Activated CD4-positive, alpha-beta T cell treated with anti-CD3 and anti-CD28 coated beads for 1 hour (primary cell): ENCODE results near the gene FAM228A.
"Not testable (repeated sequence)": the region's sequence is repeated elsewhere in the genome, so short reads cannot be mapped to it uniquely, and the experiment has no call there.

Experiments
- DNase-seq: peaks from one replicate; pipeline ENCODE4 v3.0.0-alpha.2; 2020

The FAM228A gene

DNA sequence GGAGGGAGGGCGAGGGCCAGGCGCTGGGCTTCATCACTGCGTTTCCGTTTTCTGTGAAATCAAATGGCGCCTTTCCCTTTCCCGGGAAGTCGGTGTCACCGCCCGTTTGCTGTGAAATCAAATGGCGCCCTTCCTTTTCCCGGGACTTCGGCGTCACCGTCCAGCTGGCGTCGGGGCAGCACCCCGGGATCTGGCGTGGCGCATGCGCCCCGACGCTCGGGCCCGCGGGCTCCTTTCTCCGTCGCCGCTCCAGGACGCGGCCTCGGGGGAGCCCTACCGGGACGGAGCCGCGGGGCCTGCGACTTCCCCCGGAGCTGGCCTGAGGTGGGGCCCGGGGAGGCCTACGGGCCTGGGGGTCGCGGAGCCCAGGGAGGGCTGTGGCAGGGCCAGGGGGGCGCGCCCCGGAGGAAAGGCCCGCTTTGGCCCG lies at the start of gene FAM228A:
Gene FAM228A (plus strand): TSS at position 203 of the 427 bp plus-strand sequence. CDS start 428 bp downstream, outside the sequence.
- DNase-seq: no peak

DNA sequence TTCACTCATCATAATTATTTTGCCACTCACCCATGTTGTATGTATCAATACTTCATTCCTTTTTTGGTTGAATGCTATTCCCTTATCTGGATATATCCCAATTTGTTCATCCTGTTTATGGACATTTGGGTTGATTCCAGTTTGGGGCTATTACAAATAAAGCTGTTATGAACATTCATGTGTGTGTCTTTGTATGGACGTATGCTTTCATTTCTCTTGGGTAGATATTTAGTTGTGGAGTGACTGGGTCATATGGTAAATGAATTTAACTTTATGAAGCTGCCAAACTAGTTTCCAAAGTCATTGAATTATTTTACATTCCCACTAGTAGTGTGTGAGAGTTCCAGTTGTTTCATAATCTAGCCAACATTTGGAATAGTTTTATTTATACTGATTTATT lies 48.9 kb upstream of the FAM228A start:
- DNase-seq: no peak

DNA sequence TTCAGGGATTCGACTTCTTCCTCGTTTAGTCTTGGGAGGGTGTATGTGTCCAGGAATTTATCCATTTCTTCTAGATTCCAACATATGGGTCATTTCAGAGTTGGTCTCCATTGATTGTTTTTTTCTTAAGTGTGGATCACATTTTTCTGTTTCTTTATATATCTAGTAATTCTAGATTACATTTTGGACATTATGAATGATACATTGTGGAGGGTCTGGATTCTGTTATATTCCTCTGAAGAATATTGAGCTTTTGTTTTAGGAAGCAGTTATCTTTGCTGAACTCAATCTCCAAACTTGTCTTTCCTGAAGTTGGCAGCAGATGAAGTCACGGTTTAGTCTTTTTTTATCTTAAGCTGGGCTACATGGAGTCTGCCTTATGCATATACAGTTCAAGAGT lies 42.3 kb upstream of the FAM228A start:
- DNase-seq: no peak

DNA sequence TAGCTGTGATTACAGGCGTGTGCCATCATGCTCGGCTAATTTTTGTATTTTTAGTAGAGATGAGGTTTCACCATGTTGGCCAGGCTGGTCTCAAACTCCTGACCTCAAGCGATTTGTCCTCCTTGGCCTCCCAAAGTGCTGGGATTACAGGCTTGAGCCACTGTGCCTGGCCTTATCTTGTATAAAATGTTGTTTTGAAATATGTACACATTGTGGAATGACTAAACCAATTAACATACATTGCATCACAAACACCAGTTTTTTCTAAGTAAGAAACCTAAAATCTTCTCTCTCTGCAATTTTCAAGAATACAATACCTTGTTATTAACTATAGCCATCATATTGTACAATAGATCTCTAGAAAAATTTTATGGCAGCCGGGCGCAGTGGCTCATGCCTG lies 34.5 kb upstream of the FAM228A start:
- not testable (repeated sequence) for DNase-seq

DNA sequence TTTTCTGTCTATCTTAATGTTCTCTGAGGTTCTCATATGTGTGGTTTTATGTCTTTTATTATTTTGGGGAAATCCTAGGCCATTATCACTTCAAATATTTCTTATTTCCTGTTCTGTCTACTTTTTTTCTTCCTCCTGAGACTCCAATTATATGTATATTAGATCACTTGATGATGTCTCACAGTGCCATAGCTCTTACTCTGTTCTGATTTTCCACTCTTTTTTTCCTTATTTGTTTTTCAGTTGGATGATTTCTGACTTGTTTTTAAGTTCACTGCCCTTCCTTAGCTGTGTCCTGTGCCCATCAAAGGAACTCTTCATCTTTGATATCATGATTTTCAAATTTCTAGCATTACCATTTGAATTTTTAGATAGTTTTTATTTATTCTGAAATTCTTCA lies 27.5 kb upstream of the FAM228A start:
- no peak for DNase-seq

DNA sequence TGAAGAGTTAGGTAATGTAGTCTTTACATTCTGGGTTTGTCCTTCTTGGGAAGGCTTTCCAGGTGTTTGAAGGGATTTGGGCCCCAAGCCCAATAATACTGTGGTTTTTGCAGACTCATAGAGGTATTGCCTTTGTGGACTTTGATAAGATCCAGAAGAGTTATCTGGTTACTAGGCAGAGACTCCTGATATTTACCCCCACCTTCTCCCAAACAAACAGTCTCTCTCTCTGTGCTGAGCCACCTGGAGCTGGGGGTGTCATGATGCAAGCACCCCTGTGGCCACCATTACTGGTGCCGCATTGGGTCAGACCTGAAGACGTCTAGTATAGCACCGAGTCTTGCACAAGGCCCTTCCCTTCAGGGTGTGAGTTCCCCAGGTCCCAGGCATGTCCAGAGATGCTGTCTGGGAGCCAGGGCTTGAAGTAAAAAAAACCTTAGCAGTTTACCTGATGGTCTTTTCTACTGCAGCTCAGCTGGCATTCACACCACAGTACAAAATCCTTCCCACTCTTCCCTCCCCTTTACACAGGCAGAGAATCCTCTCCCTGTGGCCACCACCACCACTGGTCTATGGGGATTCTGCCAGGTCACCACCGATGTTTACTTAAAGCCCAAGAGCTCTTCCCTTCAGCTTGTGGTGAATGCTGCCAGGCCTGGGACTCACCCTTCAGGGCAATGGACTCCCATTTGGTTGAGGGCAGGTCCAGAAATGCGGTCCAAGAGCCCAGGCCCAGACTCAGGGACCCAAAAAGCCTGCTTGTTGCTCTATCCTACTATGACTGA lies 22.2 kb upstream of the FAM228A start:
- no peak for DNase-seq

DNA sequence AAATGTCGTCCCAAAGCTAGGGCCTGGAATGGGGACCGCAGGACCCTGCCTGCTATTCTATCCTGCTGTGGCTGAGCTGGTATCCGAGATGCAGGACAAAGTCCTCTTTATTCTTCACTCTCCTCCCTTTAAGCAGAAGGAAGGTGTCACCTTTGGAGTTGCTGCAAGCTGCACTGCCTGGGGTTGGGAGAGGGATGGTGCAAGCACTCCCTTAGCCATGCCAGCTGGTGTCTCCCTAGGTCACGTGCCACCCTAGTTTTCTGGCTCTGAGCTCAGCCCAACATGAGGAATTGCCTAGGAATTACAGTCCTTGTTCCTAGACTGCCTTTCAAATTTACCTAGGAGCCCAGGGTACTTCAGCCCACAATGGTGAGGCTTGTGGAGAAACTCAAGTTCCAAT lies 21.4 kb upstream of the FAM228A start:
- no peak for DNase-seq

DNA sequence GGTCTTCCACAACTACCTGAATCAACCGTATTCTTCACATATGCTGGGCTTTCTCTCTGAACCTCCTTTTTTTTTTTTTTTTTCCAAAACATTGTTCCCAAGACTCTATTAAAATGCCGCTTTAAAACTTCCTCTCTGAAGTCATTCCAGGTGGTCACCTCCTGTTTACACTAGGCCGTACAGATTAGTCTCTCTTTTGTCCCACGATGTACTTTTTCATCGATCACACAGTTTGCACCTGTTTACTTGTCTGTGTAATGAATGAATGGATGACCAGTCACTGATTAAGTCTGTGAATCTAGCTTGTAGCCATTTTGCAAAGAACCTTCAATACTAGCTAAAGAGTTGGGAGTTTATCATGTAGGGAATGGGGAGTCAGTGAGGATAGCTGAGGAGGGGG lies 16.7 kb upstream of the FAM228A start:
- no peak for DNase-seq

DNA sequence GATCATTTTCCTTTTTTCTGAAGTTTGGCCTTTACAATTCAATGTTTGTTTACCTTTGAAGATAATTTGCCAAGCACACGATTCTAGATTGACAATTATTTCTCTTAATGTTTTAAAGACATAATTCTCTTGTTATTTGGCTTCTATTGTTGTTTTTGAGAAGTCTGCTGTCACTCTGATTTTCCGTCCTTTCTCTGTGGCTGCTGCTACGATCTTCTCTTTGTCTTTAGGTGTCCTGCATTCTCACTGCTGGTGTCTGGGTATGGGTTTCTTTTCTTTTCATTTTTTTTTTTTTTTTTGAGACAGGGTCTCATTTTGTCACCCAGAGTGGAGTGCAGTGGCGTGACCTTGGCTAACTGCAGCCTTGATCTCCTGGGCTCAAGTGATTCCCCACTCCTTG lies 15.1 kb upstream of the FAM228A start:
- no peak for DNase-seq

DNA sequence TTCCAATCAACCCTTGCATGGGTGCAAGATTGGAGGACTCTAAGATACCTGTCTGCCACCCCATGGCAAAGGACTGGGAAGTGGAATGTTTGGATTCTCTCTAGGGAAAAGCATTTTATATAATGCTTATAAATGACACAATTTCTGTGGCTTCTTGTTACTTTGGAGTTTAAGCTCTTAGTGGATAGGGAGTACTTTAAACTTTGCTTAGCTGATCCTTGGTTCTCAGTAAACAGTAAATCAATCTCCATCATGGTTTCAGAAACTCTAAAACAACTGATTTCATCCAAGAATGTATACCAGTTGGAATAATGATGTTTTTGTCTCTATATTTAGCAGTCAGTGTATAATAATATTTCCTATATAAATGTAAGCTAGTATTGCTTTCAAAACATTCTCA lies 14.1 kb upstream of the FAM228A start:
- DNase-seq: no peak

DNA sequence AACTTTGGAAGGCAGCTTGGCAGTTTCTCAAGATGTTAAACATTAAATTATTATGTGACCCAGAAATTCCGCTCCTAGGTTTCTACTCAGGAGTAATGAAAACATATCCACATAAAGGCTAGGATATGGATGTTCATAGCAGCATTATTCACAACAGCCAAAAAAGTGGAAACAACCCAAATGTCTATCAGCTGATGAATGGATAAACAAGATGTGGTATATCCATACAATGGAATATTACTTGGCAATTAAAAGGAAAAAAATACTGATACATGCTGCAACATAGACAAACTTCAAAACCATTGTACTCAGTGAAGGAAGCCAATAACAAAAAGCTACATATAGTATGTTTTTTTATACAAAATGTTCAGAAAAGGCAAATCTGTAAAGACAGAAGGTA lies 12.4 kb upstream of the FAM228A start:
- no peak for DNase-seq

DNA sequence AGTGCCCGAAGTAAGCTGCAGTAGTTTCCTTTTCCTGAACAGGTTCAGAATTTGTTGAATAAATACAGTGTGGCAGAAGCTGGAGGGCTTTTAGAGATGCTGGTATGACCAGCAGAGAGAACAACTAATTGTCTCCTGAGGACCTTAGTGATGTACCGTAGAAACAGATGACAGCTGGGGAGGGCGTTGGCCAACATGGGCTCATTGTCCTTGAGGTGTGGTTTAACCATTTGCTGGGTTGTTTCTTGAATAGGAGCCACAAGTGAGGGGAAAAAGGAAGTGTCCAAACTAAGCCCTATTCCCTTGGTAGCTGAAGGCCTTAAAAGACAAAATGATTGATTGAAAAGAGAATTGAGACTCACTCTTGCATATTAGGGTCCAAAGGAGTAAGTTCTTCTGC lies 11.7 kb upstream of the FAM228A start:
- no peak for DNase-seq

DNA sequence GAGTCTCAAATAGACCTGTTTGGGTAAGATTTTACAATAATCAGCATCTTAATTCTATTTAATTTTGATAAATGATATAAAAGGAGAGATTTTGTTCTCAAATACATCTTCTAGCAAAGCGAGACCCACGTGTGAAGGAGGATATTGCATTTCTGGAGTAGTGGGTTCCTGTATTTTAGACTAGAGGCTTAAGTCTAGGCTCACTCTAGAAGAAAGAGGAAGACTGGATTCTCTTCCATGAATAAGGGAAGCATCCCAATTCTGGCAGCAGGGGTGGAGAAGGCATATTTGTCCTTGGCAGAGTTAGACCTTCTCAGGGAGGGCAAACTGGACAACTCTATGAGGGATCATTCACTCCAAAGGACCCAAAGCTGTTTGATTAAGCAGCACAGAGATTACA lies 11.3 kb upstream of the FAM228A start:
- no peak for DNase-seq

DNA sequence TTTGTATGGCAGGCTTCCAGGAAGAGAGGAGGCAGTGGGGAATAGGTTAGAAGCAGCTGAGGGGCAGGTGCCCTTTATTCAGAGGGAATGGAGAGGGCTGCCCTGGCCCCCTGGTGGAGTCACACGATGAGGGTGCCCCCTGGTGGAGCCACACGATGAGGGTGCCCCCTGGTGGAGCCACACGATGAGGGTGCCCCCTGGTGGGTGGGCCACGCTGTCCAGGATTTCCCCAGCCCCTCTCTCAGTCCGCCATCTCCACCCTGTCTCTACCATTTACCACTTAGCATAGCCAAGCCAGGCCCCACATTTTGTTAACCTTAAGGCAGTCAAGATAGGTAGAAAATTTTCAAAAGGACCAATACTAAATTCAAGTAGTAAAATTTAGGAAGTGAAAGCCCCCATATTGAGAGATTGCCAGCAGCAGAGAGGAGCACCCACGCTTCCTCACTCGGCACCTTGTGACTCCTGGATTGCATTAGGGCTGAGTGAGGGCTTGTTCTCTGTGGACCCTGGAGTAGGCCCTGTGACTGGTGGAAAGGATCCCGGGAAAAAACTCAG lies 10.4 kb upstream of the FAM228A start:
- no peak for DNase-seq

DNA sequence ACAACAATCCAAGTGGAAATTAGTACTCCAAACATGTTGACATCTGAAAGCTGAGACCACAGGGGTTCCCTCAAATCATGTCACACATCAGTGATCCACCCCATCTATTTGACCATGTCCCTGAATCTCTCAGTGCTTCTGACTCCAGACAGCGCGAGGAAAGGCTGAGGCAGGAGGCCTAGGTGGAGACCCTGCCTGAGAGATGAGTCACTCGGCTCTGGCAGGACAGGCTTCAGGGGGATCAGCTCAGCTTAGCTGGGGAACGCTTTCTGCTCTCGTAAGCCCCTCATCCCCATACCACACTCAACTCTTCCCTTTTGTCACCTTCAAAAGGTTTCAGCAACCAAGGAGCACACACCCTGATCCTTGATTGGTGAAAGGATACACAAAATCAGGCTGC lies 5.8 kb upstream of the FAM228A start:
- DNase-seq: no peak

DNA sequence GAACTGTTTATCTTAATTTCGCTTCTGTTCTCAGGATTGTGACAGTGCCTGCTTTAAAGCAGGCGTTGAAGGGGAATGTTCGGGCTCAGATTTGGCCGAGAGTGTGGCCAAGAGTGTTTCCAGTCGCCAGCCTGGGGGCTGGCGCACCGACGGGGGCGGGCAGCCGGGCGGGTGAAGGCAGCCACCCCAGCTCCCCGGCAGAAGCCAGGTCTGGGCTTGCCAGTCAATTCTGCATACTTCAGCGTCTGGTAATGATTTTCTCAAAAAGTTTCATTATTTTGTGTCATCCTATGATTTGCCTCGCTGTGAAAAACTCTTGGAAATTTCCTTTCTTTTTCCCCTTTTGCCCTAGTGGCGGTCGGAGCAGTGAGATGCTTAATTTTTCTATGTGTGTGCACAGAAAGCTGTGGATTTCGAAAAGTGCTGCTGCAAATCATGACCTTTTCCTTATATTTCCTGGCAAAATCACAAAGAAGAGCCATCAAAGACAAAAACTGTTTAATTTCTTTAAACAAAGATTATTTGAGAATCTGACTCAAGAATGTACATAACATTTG lies 856 bp downstream of the FAM228A start:
- no peak for DNase-seq

DNA sequence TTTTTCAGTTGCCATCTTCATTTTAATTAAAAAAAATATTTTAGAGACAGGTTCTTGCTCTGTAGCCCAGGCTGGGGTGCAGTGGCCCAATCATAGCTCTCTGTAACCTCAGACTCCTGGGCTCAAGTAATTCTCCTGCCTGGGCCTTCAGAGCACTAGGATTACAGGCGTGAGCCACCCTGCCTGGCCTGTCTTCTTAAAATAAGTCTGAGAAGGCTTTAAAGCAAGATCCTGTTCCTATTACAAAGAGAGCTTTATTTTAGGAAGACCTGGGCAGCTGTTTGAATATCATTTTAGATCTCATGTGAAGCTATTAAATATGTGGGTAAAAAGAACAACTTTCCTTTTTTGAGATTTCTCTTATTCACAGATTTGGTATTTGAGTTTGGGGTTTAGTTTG lies 1.5 kb downstream of the FAM228A start:
- no peak for DNase-seq

DNA sequence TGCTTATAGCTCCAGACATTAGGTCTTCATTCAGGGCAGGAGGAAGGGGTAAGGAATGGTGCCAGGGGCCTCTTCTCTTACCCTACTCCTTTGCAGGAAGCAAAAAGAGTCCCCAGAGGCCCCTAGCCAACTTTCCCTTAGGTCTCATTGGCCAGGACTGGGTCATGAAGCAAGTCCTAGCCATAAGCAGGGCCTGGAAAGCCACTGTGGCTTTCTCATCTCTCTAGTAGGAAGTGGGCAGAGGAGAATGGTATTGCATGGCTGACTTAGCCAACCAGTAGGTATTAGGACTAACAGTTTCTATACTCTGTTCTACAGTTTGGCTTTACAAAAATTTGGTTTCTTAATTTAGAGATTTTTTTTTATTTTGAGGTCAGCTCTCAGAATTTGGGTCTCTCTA lies 4.8 kb downstream of the FAM228A start:
- DNase-seq: no peak

DNA sequence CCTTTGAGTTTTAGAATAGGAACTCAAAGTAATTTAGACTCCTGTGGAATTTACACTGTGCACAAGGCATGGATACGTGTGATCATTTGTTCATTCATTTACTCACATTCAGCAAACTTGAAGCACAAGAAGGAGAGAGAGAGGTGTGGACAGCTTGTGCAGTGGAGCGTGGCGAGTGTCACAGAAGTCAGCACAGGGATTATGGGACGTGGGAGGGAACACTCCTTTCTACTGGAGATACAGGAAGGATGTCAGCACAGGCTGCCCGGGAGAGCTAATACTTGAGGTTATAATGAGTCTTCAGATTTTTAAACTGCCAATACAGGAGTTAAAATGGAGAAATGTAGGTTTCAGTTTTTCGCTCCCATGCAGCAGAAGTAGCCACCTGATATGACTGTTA lies 7.0 kb downstream of the FAM228A start:
- DNase-seq: no peak

DNA sequence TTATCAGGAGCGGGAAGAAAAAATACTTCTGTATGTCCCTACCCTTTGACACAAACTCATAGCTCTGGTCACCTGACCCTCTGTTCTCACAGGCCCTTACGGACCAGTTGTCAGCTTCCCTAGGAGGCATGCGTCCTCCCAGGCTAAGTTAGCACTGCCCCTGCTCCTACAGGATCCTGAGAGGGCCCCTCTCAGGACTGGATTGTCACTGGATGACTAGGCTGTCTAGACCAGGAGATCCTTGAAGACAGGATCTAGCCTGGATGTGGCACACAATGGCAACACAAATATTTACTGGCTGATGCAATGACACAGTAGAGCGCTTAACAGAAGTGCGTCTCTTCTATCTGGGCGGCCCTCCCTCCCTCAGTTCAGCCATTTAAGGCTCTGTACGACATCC lies 7.7 kb downstream of the FAM228A start:
- no peak for DNase-seq

DNA sequence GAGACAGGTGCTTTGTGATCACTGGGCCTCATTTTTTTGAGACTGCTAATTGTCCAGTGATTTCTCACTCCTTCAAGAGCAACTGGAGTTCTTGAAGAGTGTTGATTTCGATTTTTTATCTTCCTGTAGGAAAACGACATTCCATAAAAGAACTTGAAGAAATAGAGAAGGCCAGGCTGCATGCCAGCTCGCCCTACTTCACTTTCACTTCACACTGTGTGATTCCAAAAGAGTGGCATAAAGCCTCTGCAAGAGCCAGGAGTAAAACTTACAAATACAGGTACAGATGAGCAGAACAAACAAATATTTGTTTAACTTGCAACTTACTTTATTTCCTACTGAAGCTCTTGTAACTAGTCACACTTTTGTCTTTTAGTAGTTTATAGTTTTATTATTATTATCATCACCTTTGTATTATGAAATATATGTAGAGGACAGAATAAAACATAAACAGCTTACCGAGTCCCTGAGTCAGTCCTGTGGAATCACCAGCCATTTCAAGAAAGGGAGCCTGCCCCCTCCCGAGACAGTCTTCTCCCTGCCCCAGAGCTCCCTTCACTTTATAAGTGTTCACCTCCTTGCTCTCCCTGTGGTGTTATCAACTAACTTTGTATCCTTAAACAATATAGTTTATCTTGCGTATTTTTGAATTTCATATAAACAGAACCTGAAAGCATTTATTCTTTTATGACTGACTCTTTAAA lies 8.7 kb downstream of the FAM228A start:
- DNase-seq: no peak

DNA sequence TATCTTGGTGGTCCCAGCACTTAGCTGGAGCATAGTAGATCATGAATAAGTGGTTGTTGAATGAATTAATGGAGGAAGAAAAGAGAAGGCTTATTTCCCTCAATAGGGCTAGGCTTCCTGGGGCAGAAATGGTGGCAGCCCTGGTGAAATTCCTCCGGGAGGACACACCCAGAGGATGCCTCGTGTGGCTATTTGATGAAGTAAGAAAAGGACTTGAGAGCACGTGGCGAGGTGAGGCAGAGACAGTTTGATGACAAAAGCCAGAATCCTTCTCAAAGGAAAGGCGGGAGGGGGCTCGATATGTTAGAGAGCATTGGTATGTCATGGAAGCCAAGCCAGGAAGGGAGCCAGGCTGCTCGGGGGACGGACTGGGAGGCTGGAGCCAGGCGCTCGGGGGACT lies 14.7 kb downstream of the FAM228A start:
- no peak for DNase-seq

DNA sequence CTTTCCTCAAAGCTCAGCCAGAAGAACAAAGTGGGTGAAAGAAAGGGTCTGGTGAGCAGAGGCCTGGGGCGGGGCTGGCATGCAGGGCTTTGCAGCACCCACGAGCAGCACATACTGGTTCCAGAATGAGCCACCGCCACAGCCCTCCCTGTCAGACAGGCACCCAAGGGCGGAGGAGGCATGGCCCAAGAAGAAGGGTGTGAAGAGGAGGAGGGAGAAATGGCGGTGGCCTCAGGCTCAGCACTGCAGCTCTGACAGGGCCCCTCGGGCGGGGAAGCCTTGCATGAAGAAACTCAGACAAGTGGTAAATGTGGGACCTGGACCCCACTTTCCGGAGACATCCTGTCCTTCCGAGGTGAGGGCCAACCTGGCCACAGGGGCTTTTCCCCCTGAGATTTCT lies 15.7 kb downstream of the FAM228A start:
- DNase-seq: no peak

DNA sequence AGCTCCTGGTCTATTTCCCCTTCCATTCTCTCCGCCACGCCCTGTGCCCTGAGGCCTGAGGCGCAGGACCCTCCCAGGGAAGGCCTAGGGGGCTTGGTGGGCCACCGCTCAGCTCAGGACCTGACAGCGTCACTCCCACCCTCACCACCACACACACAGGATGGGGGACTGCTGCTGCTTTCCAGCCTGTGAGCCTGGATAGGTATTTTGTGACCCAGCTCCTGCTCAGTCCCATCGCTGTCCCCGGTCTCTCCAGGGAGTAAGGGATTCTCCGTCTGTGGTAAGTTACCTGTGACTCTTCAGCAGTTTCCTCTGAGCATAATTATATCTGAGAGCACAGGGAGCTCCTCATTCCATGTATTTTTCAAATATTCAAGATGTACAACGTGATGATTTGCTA lies 16.3 kb downstream of the FAM228A start:
- DNase-seq: no peak
